Cortex of kidney (tissue), 1 donor: ENCODE data around the gene MTUS2.

Experiments
- DNase-seq: peaks from one replicate; lab custom pipeline; 2025; lab: John Stamatoyannopoulos, UW

Gene MTUS2

GRCh38 chr13:29024783-29025182 is 204.6 kb downstream of the MTUS2 start:
- DNase-seq = no peak

GRCh38 chr13:29028868-29029267 is 208.7 kb downstream of the MTUS2 start:
- DNase-seq = no peak

- no peak for DNase-seq
These were observed 218.6 kb downstream of the MTUS2 start for GRCh38 chr13:29038700-29039099.

DNA sequence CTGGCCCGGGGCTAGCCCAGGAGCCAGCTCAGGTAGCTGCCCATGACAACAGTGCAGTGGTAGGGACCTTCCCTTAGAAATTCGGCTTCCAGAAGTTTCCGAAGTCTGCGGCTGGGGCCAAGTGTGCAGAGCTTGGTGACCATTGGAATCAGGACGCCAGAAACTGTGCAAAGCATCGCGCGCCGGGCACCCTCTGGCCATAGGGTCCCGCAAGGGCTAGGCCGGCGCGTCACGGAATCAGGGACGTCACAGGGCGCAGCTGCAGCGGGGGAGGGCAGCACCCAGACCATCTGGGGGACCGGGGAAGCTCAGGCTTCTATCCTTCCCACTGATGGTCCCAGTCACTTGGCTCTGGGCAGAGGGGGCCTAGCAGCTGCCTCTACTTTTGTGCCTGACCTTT is 219.1 kb downstream of the MTUS2 start:
- DNase-seq = no peak

GRCh38 chr13:29046588-29046987 is 226.4 kb downstream of the MTUS2 start:
- DNase-seq = no peak

- DNase-seq = no peak
These were observed 229.4 kb downstream of the MTUS2 start for GRCh38 chr13:29049524-29049923.

GRCh38 chr13:29050719-29051118 is 230.6 kb downstream of the MTUS2 start:
- no peak for DNase-seq

DNA sequence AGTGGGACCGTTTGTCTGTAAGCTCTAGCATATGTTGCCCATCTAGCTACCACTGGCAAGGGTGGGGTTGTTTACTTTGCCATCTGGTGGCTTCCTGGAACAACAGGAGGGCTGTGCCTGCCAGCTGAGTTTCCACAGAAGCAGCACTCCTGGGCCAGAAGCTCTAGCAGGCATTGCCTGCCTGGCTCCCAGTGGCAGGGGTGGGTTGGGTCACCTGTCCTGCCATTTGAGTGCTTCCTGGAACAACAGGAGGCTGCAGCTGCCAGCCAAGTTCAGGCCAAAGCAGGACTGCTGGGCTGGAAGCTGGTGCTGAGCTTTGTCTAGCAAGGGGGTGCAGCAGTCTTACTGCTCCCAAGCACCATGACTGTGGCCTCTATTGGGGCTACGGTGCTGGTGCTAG is 239.7 kb downstream of the MTUS2 start:
- no peak for DNase-seq

DNA sequence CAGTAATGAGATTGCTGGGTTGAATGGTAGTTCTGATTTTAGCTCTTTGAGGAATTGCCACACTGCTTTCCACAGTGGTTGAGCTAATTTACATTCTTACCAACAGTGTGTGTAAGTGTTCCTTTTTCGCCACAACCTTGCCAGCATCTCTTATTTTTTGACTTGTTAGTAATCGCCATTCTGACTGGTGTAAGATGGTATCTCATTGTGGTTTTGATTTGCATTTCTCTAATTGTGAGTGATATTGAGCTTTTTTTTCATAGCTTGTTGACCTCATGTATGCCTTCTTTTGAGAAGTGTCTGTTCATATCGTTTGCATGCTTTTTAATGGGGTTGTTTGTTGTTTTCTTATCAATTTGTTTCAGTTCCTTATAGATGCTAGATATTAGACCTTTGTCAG is 245.0 kb downstream of the MTUS2 start:
- no peak for DNase-seq

GRCh38 chr13:29067306-29067945 is 247.3 kb downstream of the MTUS2 start:
- DNase-seq = no peak

DNA sequence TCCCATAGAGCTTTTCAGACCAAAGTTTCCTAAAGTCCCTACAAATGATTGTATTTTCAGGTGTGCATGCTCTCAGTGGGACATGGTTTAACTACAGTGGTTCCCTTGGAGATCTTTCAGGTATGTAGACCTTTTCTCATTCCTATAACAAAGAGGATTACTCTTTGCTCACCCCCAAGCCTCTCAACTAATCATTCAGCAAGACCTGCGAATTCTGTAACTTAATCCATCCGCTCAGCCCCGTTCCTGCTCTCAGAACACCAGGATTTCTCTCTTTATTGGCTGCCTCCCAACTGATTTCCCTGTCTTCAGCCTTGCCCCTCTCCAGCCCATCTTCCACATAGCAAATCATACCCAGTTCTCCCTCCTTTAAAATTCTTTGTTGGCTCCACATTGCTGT is 253.6 kb downstream of the MTUS2 start:
- DNase-seq = no peak

DNA sequence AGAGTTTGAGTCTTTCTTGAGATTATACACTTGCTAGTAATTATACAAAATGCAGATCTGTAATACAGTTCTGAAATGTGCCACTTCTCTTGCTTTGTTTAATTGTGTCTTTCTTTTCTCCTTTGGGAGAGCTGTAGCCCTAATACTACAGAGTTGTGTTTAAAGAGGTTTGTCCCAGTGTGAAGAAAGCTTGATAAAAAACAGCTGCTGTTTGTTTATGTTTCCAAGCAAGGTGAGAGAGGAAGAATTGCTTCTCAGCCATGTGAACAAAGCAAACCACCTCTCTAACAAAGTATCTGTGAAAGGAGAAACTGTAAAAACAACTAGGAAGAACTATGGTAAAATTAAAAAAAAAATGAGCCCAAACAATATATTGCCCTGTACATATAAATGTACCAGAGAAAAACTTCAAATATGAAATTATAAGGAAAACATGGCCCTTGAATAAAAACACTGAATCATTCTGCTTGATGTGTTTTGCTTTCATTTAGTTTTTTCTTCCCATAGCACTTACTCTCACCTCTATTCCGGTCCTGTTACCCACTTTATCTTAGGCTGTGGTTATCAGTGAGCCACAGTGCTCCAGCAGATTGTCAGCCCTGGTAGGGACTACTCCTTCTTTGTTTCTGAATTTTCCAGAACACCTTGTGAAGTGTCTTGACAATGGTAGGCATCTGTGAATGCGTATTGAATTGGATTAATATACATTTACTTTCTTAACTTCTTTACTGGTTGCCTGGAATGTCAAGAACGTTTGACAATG is 257.1 kb downstream of the MTUS2 start:
- no peak for DNase-seq

- no peak for DNase-seq
These were observed 260.9 kb downstream of the MTUS2 start for GRCh38 chr13:29081036-29081435.

- DNase-seq = no peak
These were observed 261.7 kb downstream of the MTUS2 start for GRCh38 chr13:29081697-29082440.

DNA sequence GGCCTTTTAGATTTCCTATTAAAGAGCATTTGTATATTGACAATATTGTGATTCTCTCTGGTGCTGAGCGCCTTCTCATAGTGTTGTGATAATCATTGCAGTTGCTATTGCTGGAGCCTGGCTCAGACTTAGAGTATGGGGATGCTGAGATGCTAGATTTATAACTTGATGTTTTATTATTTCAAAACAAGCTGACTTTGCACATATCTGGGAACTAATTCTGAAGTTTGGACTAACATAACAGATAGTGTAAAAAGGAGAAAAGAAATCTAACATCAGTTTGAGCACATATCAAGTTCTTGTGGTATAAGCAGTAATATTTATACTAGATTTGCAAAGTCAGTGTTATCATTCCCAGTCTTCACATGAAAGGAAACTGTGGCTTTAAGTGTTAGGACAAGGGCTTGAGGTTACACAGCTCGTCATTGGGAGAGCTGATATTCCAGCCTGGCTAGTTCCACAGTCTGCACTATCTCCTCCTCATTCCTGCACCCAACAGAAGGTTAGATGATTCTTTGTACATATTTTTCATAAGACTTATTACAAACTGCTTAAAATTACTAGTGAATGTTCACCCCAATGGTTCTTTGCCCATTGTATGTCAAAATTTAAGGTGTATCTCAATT is 279.8 kb downstream of the MTUS2 start:
- no peak for DNase-seq

- DNase-seq = no peak
These were observed 280.6 kb downstream of the MTUS2 start for GRCh38 chr13:29100758-29101157.

GRCh38 chr13:29101409-29101808 is 281.3 kb downstream of the MTUS2 start:
- DNase-seq = no peak

- DNase-seq = no peak
These were observed 281.8 kb downstream of the MTUS2 start for GRCh38 chr13:29101905-29102304.

- no peak for DNase-seq
These were observed 283.1 kb downstream of the MTUS2 start for GRCh38 chr13:29103065-29103800.

DNA sequence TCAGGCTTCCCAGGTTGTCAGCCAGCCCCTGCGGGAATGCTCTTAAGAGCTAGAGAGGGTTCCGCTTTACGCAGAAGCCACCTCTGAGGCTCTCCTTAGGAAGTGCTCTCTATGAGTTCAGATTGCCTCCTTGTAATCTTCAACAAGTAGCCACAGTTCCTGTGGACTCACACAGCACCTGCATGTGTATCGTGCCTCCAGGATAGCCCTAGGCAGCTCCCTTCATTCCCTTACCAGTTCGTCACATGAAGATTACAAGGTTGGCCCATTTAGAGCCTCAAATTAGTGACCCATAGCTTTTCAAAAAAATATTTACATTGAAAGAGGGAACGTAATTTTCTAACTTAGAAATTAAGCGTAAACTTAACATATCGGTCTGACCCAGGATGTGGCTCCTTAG is 284.3 kb downstream of the MTUS2 start:
- DNase-seq = no peak

GRCh38 chr13:29105779-29106178 is 285.6 kb downstream of the MTUS2 start:
- DNase-seq = no peak

DNA sequence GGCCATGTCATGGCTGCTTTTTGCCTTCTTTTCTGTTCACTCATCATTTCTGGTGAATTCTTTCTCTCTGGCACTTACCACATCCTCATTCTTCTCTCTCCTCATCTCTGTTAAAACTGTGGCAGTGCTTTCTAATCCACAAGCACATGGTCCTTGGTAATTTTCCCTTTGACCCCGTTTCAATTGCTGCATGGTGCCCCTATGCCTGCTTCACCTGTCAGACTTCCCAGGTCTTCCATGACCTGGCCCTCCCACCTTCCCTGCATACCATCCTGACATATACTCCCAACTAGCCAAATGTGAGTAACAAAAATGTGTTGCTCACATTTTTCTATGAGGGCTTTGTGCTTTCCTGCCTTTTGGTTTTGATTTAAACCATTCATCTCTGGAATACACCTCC is 286.5 kb downstream of the MTUS2 start:
- no peak for DNase-seq
